Endothelial cell of umbilical vein (primary cell): ENCODE measurements around the gene C10orf67. TPM values are rescaled to one million over a fixed set of nuclear protein-coding genes. Genes with fewer than 3 reads are reported as not detected.

ENCODE experiments used
- BruUV-seq: library from RNA; stranded (reverse); fragments of 400-500 nt; replicated peaks from 2 replicates; lab custom pipeline; 2021; lab: Mats Ljungman, UMichigan
- CTCF ChIA-PET: fragments of 300-600, 350-600 bp; sonication (Branson Sonifier 250); formaldehyde crosslinking; loops from one replicate; lab custom pipeline; 2021; ENCODE audit warnings: antibody characterized with exemption, inconsistent platforms; lab: Charles Lee
- POLR2A ChIA-PET: fragments of 300-600, 350-600 bp; sonication (Branson Sonifier 250); formaldehyde crosslinking; loops from one replicate; lab custom pipeline; 2021; ENCODE audit warnings: antibody characterized with exemption, inconsistent platforms; lab: Charles Lee
- DNase-seq: peaks from one replicate; pipeline ENCODE4 v3.0.0-alpha.2; 2011; ENCODE audit warnings: low read depth, low spot score
- FAIRE-seq: peaks from 2 replicates; lab custom pipeline; 2011; peaks lifted over from hg19 to GRCh38; lab: Jason Lieb, UNC
- H2AFZ ChIP-seq: 2 replicates; pipeline ENCODE4 v1.6.0; 2012; ENCODE audit warnings: low read depth, low read length, control low read depth, inconsistent platforms
- H3K27ac ChIP-seq: 2 replicates; pipeline ENCODE4 v1.5.1; 2011; ENCODE audit warnings: low read depth, mild to moderate bottlenecking, control low read depth, low read length, moderate library complexity; ENCODE audit not compliant: insufficient read depth
- H3K27me3 ChIP-seq, 2 experiments: 2 replicates each; pipeline versions ENCODE4 v1.6.0 to v1.6.1; 2011; ENCODE audit warnings: low read length in 2 of 2, mixed read lengths in 1 of 2; ENCODE audit not compliant: control insufficient read depth in 2 of 2, insufficient read depth in 2 of 2
- H3K36me3 ChIP-seq, 2 experiments: 2 replicates in 1 of 2; 3 replicates in 1 of 2; pipeline ENCODE4 v1.5.1; 2011; ENCODE audit warnings: low read length in 2 of 2, mild to moderate bottlenecking in 1 of 2, moderate library complexity in 1 of 2; ENCODE audit not compliant: control insufficient read depth in 2 of 2, insufficient read depth in 2 of 2; ENCODE audit errors: extremely low read depth in 1 of 2
- H3K4me1 ChIP-seq: 3 replicates; pipeline ENCODE4 v1.5.1; 2011; ENCODE audit warnings: mild to moderate bottlenecking, low read length; ENCODE audit not compliant: control insufficient read depth, insufficient read depth; ENCODE audit errors: extremely low read depth
- H3K4me2 ChIP-seq: 2 replicates; pipeline ENCODE4 v1.6.1; 2011; ENCODE audit warnings: low read length, control low read depth, mixed read lengths; ENCODE audit not compliant: insufficient read depth
- H3K4me3 ChIP-seq, 3 experiments: fragments of 200-600 bp in 1 of 3; sonication (generic), shearing (Covaris generic) in 1 of 3; replicated peaks in 1 of 3; 2 replicates each; pipeline ENCODE4 v1.5.1; 2011 to 2016; ENCODE audit warnings: control low read depth in 3 of 3, low read length in 3 of 3, mild to moderate bottlenecking in 2 of 3, inconsistent platforms in 1 of 3, low read depth in 1 of 3, moderate library complexity in 1 of 3; ENCODE audit not compliant: insufficient read depth in 1 of 3
- H3K79me2 ChIP-seq: 2 replicates; pipeline ENCODE4 v1.6.0; 2012; ENCODE audit warnings: low read length, inconsistent platforms; ENCODE audit not compliant: control insufficient read depth, insufficient read depth
- H3K9ac ChIP-seq: replicated peaks from 2 replicates; pipeline ENCODE3; 2011; ENCODE audit warnings: low read length, control low read depth; ENCODE audit not compliant: insufficient read depth; ENCODE audit errors: extremely low read depth
- H3K9me1 ChIP-seq: replicated peaks from 3 replicates; pipeline ENCODE4 v1.6.0; 2011; ENCODE audit warnings: mild to moderate bottlenecking, low read length; ENCODE audit not compliant: control insufficient read depth, insufficient read depth; ENCODE audit errors: extremely low read depth
- H3K9me3 ChIP-seq: replicated peaks from 2 replicates; pipeline ENCODE4 v1.5.1; 2012; ENCODE audit warnings: low read length, inconsistent platforms; ENCODE audit not compliant: control insufficient read depth, insufficient read depth
- H4K20me1 ChIP-seq: replicated peaks from 2 replicates; pipeline ENCODE3; 2011; ENCODE audit warnings: mild to moderate bottlenecking, low read length; ENCODE audit not compliant: control insufficient read depth, insufficient read depth; ENCODE audit errors: extremely low read depth
- EZH2 ChIP-seq: IDR thresholded peaks from 2 replicates; pipeline ENCODE4 v1.6.1; 2012; ENCODE audit warnings: borderline replicate concordance, low read depth, mild to moderate bottlenecking, moderate library complexity, low read length, inconsistent platforms; ENCODE audit not compliant: severe bottlenecking
- MAX ChIP-seq: IDR thresholded peaks from 2 replicates; pipeline ENCODE4 v1.6.1; 2011; ENCODE audit not compliant: insufficient read depth, insufficient read length
- MYC ChIP-seq: IDR thresholded peaks from one replicate; pipeline ENCODE4 v1.6.1; 2011; ENCODE audit warnings: mild to moderate bottlenecking, low read depth, low read length
- dilution Hi-C: fragments of 300-500 bp; cut with MboI; formaldehyde crosslinking; loops from one replicate; pipeline ENCODE4 v1.15.0; 2019; ENCODE audit warnings: low sequenced_read_pairs; ENCODE audit not compliant: extremely low pct_ligation_motif_present
- intact Hi-C: fragments of 100-400 bp; cut with micrococcal nuclease; formaldehyde crosslinking; loops from one replicate; pipeline ENCODE4 v1.10.0; 2022
- polyA plus RNA-seq, 4 experiments: library from polyadenylated mRNA; depleted of rRNA in 3 of 4; stranded (reverse) in 3 of 4; unstranded in 1 of 4; fragments of >200 nt; gene quantifications; 2 replicates each; pipeline versions ENCODE4 v1.2.1 to v1.2.3, GENCODE V29; 2011 to 2012; ENCODE audit warnings: missing spikeins in 1 of 4
- total RNA-seq: library from RNA; stranded (reverse); gene quantifications from 2 replicates; pipeline ENCODE4 v1.2.3, GENCODE V29; 2021

Gene C10orf67
- total and polyA plus RNA-seq, 2 donors (not counting 3 experiments of a cell fraction or from before 2014, with no cell fraction given): not detected

GRCh38 chr10:23192712-23193434 is 151.7 kb downstream of the C10orf67 start:
- H3K9me3 ChIP-seq: no peaks in the 10 kb centered on the region
- no peak overlapping the region for H3K4me3 ChIP-seq
- H2AFZ ChIP-seq: no peak overlapping the region
- CTCF ChIA-PET: interaction anchor here (1.0 kb wide), 1 partner anchor 9 kb away, joined by 3 read pairs; no protein-coding TSS in a partner anchor
- no TSS peak for BruUV-seq
- no peak for DNase-seq
- H3K36me3 ChIP-seq: no peaks in the 10 kb centered on the region
- FAIRE-seq: no peak
- no peak overlapping the region for H3K27ac ChIP-seq
- H3K79me2 ChIP-seq: no peaks in the 10 kb centered on the region
- H3K4me2 ChIP-seq: no peak overlapping the region
- dilution Hi-C loops: no loop called here
- H3K9ac ChIP-seq: no peak overlapping the region
- H4K20me1 ChIP-seq: no peaks in the 10 kb centered on the region
- peaks cover 69 to 72% of the 10 kb centered on the region in 2 experiments for H3K27me3 ChIP-seq
- no peaks in the 10 kb centered on the region for H3K4me1 ChIP-seq
- POLR2A ChIA-PET: no interaction called here
- intact Hi-C loops: no loop called here
- TF ChIP-seq MYC (no peak), EZH2 (peak; percentile 81)
- no peaks in the 10 kb centered on the region for H3K9me1 ChIP-seq

DNA sequence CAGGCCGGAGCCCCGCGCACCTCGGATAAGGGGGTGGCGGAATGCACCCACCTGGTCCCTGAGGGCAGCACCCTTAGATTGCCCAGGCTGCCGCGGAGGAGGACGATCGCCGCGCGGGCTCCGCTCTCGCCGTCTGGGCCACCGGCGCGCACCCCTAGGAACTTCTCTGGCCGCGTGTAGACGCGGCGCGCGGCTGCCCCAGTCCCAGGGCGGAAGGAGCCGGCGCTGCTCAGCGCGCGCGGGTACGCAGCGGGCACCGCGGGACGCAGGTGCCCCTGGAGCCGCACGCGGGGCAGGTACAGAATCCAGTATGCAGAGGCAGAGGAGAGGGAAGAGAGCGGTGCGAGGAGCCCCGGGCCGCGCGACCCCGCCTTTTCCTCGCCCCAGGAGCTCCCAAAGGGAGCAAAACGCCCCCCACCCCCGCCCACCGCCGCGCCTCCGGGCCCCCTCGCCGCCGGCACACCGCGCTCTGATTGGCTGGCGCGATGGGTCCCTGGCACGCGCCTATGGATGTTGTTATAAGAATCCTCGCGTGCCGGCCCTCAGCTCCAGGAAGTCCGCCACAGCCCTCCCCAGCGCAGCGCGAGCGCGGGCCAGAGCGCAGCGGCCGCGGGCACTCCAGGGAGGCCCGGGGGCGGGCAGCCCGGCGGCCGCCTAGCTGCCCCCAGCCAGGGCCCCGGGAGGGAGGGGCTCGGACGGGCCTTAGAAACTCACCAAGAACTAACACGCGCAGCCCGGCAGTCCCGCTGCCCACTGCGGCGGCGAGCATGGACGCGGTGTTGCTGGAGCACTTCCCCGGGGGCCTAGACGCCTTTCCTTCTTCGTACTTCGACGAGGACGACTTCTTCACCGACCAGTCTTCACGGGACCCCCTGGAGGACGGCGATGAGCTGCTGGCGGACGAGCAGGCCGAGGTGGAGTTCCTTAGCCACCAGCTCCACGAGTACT is 152.6 kb downstream of the C10orf67 start, which contains the start of gene PTF1A:
Gene PTF1A (plus strand): TSS at position 549 of the 948 bp plus-strand sequence. CDS start 219 bp downstream, at position 768.
- Histone ChIP-seq H3K79me2 (no peaks in the 10 kb centered on the region), H3K4me2 (no peak within 1 kb of the TSS), H3K27ac (no peak within 1 kb of the TSS), H2AFZ (no peak within 1 kb of the TSS), H3K36me3 (no peaks in the 10 kb centered on the region), H3K27me3 (peaks cover 61 to 67% of the 10 kb centered on the region in 2 experiments), H3K9me1 (no peaks in the 10 kb centered on the region), H3K9me3 (no peaks in the 10 kb centered on the region), H4K20me1 (no peaks in the 10 kb centered on the region), H3K4me3 (no peak within 1 kb of the TSS), H3K9ac (no peak within 1 kb of the TSS), H3K4me1 (no peaks in the 10 kb centered on the region)
- ChIA-PET CTCF (interaction anchor here (1.0 kb wide), 1 partner anchor 10 kb away, joined by 3 read pairs; no protein-coding TSS in a partner anchor), POLR2A (no interaction called here)
- dilution Hi-C loops (no loop called here), intact Hi-C loops (no loop called here)
- TF ChIP-seq MAX (no peak), EZH2 (peak; percentile 42)
- no peak for FAIRE-seq
- no peak for DNase-seq
- no TSS peak for BruUV-seq
